HG03196 (cell line): ENCODE results near the gene PTEN.
"Not testable (repeated sequence)": the region's sequence is repeated elsewhere in the genome, so short reads cannot be mapped to it uniquely, and the experiment has no call there.

Experiments used
- ATAC-seq: cut with Tn5 transposase; IDR thresholded peaks from one replicate; pipeline ENCODE4 v1.9.1; 2021; ENCODE audit not compliant: unreplicated experiment

Gene PTEN

DNA sequence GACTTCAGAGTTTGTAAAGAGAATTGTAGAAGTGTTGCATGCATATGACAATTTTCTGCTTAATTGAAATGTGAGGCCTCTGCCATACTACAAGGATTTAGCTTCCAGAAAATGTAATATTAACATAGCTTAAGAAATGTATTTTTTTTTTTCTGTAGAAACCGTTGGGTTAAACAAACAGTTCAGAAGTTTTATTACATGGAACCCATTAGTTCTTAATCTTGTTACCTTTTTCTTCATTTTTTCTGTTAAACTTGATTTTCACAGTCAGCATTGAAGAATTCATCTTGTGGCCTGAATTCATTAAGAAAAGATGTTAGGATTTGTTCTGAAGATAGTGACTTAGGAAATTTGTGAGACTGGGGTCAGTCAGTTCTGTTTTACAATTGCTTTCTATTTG, 4.9 kb downstream of the PTEN start:
- no peak for ATAC-seq

DNA sequence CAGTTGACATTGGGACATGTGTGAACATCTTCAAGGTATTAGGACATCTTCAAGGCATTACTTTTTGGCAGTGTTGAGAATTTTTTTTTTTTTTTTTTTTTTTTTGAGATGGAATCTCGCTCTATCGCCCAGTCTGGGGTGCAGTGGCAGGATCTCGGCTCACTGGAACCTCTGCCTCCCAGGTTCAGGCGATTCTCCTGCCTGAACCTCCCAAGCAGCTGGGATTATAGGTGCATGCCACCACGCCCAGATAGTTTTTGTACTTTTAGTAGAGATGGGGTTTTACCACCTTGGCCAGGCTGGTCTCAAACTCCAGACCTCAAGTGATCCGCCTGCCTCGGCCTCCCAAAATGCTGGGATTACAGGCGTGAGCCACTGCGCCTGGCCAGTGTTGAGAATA, 5.7 kb downstream of the PTEN start:
- ATAC-seq, result not testable (repeated sequence)

- no peak for ATAC-seq
Observed at GRCh38 chr10:87869773-87870551, 6.5 kb downstream of the PTEN start.

DNA sequence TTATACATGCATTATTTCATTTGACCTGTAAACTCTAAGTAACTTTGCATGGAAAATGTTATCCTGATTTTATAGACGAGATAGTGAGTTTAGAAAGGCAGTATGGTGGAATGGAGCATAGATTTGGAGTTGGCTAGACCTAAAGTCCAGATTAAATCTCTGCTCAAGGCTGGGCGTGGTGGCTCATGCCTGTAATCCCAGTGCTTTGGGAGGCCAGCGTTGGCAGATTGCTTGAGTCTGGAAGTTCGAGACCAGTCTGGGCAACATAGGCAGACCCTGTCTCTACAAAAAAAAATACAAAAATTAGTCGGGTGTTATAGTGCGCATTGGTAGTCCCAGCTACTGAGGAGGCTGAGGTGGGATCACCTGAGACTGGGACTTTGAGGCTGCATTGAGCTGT, 9.4 kb downstream of the PTEN start:
- ATAC-seq, result no peak

GRCh38 chr10:87873656-87874055, 10.2 kb downstream of the PTEN start:
- no peak for ATAC-seq

- ATAC-seq, result no peak
Observed at GRCh38 chr10:87875929-87876571, 12.6 kb downstream of the PTEN start.

- no peak for ATAC-seq
Observed at GRCh38 chr10:87878664-87879459, 15.4 kb downstream of the PTEN start.

DNA sequence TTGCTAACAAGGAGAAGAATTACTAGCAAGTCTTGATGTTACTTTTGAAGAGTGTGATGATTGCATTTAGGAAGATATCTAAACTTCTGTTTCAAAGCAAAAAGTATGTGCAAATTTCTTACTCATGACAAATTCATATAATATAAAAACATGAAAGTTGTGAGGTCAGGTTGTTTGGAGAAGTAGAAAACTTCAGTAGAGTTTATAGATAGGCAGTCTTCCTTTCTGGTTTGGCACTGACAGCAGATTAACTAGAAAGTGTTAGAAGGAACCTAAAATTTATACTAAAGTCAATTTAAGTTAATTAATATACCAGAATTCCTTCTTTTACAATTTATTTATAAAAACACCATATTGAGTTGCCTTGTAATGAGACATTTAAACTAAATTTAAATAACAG, 16.9 kb downstream of the PTEN start:
- no peak for ATAC-seq

DNA sequence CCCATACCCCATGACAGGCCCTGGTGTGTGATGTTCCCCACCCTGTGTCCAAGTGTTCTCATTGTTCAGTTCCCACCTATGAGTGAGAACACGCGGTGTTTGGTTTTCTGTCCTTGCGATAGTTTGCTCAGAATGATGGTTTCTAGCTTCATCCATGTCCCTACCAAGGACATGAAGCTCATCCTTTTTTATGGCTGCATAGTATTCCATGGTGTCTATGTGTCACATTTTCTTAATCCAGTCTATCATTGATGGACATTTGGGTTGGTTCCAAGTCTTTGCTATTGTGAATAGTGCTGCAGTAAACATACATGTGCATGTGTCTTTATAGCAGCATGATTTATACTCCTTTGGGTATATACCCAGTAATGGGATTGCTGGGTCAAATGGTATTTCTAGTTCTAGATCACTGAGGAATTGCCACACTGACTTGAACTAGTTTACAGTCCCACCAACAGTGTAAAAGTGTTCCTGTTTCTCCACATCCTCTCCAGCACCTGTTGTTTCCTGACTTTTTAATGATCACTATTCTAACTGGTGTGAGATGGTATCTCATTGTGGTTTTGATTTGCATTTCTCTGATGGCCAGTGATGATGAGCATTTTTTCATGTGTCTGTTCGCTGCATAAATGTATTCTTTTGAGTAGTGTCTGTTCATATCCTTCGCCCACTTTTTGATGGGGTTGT, 18.1 kb downstream of the PTEN start:
- not testable (repeated sequence) for ATAC-seq

- ATAC-seq, result no peak
Observed at GRCh38 chr10:87882555-87883294, 19.3 kb downstream of the PTEN start.

- no peak for ATAC-seq
Observed at GRCh38 chr10:87886635-87887034, 23.2 kb downstream of the PTEN start.

- ATAC-seq, result no peak
Observed at GRCh38 chr10:87887146-87887545, 23.7 kb downstream of the PTEN start.

DNA sequence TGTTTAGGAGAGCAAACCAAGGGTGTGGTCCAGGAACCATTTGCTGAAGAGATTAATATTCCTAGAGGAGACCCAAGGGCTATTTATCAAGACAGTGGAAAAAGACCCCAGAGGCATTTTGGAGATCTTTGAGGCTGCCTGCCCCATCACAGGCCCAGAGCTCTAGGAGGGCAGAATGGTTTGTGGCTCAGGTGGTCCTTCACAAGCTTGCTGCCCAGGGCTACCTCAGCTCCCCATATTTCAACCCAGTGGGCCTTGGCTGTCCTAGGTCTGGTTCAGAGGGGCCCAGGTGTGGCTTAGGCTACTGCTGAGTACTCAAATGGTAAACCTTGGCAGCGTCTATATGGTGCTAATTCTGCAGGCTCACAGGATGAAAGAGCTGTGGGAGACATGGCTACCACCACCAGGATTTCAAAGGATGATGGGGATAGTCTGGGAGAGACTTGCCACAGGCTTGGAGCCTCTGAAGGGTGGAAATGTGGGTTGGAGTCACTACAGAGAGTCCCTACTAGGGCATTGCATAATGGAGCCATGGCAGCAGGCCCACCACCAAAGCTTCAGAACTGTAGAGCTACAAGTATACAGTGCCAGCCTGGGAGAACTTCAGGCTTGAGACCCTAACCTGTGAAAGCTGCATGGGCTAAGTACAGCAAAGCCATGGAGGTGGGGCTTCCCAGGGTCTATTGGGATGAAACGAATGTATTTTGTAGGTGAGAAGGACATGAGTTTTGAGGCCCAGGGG, 24.3 kb downstream of the PTEN start:
- no peak for ATAC-seq

DNA sequence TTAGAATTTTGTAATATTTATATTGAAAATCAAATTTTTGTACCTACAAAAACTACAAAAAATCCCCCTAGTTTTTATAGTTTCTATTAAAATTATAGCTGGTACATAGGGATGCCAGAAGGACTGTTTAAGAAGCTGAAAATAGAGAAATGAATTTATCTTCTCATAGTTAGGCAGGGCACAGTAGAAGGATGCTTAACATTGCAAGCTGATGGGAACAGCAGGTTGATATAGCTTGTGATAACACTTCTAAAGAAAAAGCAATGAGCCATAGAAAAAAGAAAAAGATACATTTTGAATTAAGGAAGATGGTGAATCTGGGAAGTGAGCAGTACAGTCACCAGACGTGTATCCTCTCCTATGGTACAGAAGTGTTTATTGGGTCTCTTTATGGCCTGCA, 32.0 kb downstream of the PTEN start:
- ATAC-seq, result no peak

DNA sequence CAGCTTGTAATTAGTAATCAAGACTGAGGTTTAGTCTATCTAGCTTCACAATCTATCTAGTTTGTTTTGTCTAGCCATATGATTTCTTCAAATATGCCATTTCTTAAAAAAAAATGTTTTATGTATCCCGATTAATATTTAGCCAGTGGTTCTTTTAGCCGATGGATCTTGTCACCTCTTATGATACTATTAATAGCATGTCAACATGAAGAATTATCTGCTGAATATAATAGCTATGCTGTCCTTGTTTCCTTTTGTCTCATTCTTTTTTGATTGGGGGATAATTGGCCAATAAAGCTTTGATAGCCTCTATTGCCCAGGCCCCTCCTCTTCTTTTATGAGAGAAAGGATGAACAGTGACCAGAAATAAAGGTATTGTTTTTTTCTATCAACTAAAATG, 32.8 kb downstream of the PTEN start:
- ATAC-seq, result no peak

- not testable (repeated sequence) for ATAC-seq
Observed at GRCh38 chr10:87897957-87898356, 34.5 kb downstream of the PTEN start.

GRCh38 chr10:87903396-87903795, 40.0 kb downstream of the PTEN start:
- not testable (repeated sequence) for ATAC-seq

DNA sequence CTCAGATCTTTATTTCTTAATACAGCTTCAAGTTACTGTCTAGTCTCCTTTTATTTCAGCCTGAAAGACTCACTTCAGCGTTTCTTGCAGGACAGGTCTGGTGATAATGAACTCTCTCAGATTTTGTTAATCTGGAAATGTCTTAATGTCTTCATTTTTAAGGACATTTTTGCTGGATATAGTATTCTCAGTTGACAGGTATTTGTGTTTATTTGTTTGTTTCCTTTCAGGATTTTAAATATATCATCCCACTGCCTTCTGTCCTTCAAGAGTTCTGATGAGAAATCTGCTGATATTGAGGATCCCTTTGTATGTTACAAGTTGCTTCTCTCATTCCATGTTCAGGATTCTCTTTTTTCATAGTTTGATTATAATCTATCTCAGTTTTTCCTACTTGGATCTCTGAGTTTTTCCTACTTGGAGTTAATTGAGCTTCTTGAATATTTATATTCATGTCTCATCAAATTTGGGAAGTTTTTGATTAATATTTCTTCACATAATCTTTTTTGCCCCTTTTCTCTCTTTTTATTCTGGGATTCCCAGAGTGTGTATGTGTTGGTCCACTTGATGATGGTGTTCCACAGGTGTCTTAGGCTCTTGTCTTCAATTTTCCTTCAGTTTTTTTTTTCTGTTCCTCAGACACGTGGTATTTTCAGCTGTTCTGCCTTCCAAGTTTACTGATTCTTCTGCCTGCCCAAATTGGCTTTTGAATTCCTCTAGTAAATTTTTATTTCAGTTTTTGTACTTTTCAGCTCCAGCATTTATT, 49.9 kb downstream of the PTEN start:
- ATAC-seq, result no peak

DNA sequence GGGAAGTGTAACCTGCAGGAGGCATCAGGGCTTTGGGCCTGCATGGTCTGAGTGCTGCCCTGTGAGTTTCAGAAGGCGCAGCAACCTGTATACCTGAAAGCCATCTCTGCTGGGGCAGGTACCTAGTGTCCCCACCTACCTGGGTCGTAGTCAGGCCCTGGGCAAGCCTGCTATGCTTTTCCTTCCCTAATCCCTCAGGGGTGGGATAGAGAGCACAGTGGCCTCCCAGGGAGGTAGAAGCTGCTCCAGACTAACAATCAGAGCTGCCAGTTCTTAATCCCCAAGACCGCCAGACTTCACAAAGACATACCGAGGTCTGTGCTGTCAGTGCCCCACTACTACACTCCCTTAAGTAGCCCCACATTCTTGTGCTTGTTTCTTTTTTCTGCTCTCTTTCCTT, 52.0 kb downstream of the PTEN start:
- ATAC-seq, result no peak
